Fibroblast of the aortic adventitia (primary cell): Measurements from ENCODE around the gene SYCE1. TPM values are rescaled to one million over a fixed set of nuclear protein-coding genes. Genes with fewer than 3 reads are reported as not detected.

Experiments
- DNase-seq: peaks from one replicate; pipeline ENCODE4 v3.0.0-alpha.2; 2010; ENCODE audit warnings: low read depth
- H3K4me3 ChIP-seq: 2 replicates; pipeline ENCODE4 v1.5.1; 2011; ENCODE audit warnings: low read depth, mild to moderate bottlenecking, control low read depth, low read length, moderate library complexity
- CTCF ChIP-seq: IDR thresholded peaks from 2 replicates; pipeline ENCODE4 v1.5.1; 2011; ENCODE audit warnings: mild to moderate bottlenecking, low read length, control low read depth, inconsistent platforms; ENCODE audit not compliant: insufficient read depth
- total RNA-seq: library from RNA; depleted of rRNA; stranded (reverse); fragments of >200 nt; gene quantifications from 2 replicates; pipeline ENCODE4 v1.2.3, GENCODE V29; 2012; ENCODE audit warnings: low replicate concordance

Gene SYCE1
- total RNA-seq, 1 donor = 0.09 TPM

- TF ChIP-seq CTCF = no peak
- H3K4me3 ChIP-seq = no peak overlapping the region
- no peak for DNase-seq
Observed at GRCh38 chr10:133530506-133530905, 34.9 kb downstream of the SYCE1 start.

GRCh38 chr10:133529576-133529946, 35.8 kb downstream of the SYCE1 start:
- no peak for DNase-seq
- TF ChIP-seq CTCF = no peak
- no peak overlapping the region for H3K4me3 ChIP-seq

- peak; percentile 30 for DNase-seq
- H3K4me3 ChIP-seq = peak overlapping the region; percentile 13
- no peak for TF ChIP-seq CTCF
Observed at GRCh38 chr10:133528845-133529575, 36.4 kb downstream of the SYCE1 start.

- TF ChIP-seq CTCF = no peak
- no peak overlapping the region for H3K4me3 ChIP-seq
- no peak for DNase-seq
Observed at GRCh38 chr10:133528296-133528844, 37.0 kb downstream of the SYCE1 start.

- H3K4me3 ChIP-seq = no peak overlapping the region
Observed at GRCh38 chr10:133527771-133528271, 37.6 kb downstream of the SYCE1 start.

GRCh38 chr10:133526957-133527588, 38.3 kb downstream of the SYCE1 start, which contains the start of gene CYP2E1:
Gene CYP2E1 (plus strand): TSS chr10:133527363. CDS start chr10:133527396, 33 bp downstream.
- TF ChIP-seq CTCF = no peak
- no peak for DNase-seq
- no peak within 1 kb of the TSS for H3K4me3 ChIP-seq

More at GRCh38 chr10:133527771-133528271, 37.6 kb downstream of the SYCE1 start:
- TF ChIP-seq CTCF = no peak
- DNase-seq = no peak
